SIG-M5 treated with dmso at 0.1 percent for 504 hours (cell line): ENCODE data around the gene ACCSL.
A peak's percentile ranks its signal among the peaks of the same experiment; 100 is the strongest.

Experiments used
- DNase-seq: peaks from one replicate; lab custom pipeline; 2025; ENCODE audit not compliant: unreplicated experiment; lab: John Stamatoyannopoulos, UW

The ACCSL gene

GRCh38 chr11:44049832-44050231, 2.1 kb downstream of the ACCSL start:
- no peak for DNase-seq

- DNase-seq, result no peak
Measured at GRCh38 chr11:44051171-44051570, 3.4 kb downstream of the ACCSL start.

GRCh38 chr11:44057340-44057739, 9.6 kb downstream of the ACCSL start:
- DNase-seq, result no peak

- DNase-seq, result no peak
Measured at GRCh38 chr11:44058275-44058674, 10.5 kb downstream of the ACCSL start.

- DNase-seq, result no peak
Measured at GRCh38 chr11:44065161-44065661, 17.4 kb downstream of the ACCSL start.

- peak; percentile 85 for DNase-seq
Measured at GRCh38 chr11:44065841-44066731, 18.3 kb downstream of the ACCSL start, which contains the start of gene ACCS. TSS of gene ACCS (plus strand) at chr11:44066270. CDS start at chr11:44067628, 1,358 bp downstream.

GRCh38 chr11:44066732-44067141, 19.0 kb downstream of the ACCSL start:
- DNase-seq, result peak; percentile 16

- DNase-seq, result no peak
Measured at GRCh38 chr11:44067266-44067665, 19.5 kb downstream of the ACCSL start.

- DNase-seq, result no peak
Measured at GRCh38 chr11:44068180-44068579, 20.4 kb downstream of the ACCSL start.

GRCh38 chr11:44071157-44071556, 23.4 kb downstream of the ACCSL start:
- no peak for DNase-seq

GRCh38 chr11:44072757-44073658, 25.2 kb downstream of the ACCSL start:
- DNase-seq, result no peak

- no peak for DNase-seq
Measured at GRCh38 chr11:44078794-44079193, 31.0 kb downstream of the ACCSL start.

GRCh38 chr11:44079376-44079775, 31.6 kb downstream of the ACCSL start:
- no peak for DNase-seq

- DNase-seq, result no peak
Measured at GRCh38 chr11:44080951-44081350, 33.2 kb downstream of the ACCSL start.

GRCh38 chr11:44082645-44083044, 34.9 kb downstream of the ACCSL start:
- no peak for DNase-seq

GRCh38 chr11:44083433-44083832, 35.7 kb downstream of the ACCSL start:
- no peak for DNase-seq

GRCh38 chr11:44083906-44084305, 36.1 kb downstream of the ACCSL start:
- no peak for DNase-seq

GRCh38 chr11:44085330-44085729, 37.5 kb downstream of the ACCSL start:
- no peak for DNase-seq

- no peak for DNase-seq
Measured at GRCh38 chr11:44088377-44088776, 40.6 kb downstream of the ACCSL start.

GRCh38 chr11:44088871-44089270, 41.1 kb downstream of the ACCSL start:
- no peak for DNase-seq

GRCh38 chr11:44090539-44090938, 42.8 kb downstream of the ACCSL start:
- no peak for DNase-seq
